Dedifferentiated amniotic fluid mesenchymal stem cell (primary cell): ENCODE results near the gene SLC9A9.

Experiments used
- DNase-seq: peaks from one replicate; pipeline ENCODE4 v3.0.0-alpha.2; 2016; ENCODE audit errors: extremely low spot score

The SLC9A9 gene

DNA sequence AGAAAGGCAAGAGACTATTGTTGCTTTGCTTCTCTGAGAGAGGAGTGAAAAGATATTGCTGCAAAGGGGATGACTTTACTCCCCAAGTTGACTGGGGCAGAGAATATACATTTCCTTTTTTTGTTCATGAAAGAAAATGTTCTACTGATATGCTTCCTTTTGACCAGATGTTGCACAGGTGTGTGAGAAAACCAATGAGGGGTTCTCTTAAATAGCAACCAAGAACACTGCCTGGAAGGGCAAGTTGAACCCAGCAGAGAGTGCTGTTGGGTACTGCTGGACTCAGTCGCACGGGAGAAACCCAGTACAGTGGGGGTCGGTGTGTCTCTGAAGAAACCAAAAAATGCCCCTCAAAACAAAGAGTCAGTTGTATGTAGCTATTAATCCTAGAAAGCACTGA is 627.5 kb downstream of the SLC9A9 start:
- DNase-seq: no peak

DNA sequence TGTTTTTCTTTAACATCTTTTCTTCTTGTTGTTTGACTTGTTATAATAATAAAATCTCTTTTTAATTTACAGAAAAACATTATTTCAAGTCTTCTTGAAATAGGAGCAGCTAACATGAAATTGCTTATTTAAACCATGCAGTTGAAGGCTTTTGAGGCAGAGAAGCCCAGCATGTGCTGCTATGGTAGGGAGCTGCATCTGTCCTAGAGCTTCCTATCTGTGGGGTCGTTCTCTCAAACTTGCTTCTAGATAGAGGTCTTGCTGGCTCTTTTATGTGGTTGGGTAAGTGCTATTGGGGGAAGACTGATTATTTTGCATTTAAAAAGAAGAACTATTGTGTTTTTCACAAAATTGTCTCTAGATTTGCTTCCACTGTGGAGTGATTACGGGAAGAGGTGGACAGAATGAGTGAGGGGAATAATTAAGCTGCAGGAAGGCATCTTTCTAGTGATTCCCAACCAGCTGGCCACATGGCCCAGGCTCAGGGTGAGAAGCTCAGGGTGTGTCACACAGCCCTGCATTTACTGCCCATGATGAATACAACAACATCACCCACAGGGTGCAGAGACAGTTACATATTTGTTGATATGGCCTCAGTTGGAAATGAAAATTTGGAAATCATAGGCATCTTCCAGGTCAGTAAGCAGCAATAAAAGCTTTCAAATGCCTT is 630.0 kb downstream of the SLC9A9 start:
- no peak for DNase-seq

DNA sequence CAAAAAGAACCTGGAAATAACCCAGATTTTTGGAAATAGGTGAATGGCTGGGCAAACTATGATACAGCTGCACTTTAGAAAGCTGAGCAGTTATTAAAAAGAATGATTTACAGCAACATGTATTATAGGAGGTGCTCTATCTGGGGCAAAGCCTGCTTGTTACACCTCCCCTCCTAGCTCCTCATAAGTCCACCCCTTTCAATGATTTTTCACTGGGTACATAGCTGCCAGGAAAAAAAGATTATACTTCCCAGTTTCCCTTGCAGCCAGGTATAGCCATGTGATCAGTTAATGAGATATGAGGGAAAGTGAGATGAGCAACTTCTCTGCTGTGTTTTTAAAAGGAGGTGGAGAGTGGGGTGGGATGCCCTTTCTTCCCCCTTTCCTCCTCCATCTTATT is 631.0 kb downstream of the SLC9A9 start:
- DNase-seq: no peak

DNA sequence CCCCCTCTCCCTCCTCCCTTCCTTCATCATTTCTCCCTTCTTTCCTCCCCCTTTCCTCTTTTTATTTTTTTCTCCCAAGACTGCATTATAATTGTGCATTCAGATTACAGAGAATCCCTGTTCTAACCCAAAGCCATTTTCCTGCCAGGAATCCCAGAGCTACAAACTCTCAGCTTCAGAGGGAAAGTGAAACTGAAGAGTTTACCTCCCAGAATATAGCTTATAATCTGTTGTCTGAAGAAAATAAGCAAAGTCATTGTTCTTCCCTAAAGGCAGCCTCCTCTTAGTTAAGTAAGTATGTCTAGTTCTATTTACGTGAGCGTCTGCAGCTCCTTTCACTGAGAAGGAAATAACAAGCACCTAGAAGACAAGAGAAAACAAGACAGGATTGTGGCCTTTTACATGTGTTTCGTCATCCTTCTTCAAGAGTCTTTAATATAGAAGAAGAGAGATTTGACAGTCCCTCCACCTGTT is 631.5 kb downstream of the SLC9A9 start:
- DNase-seq: no peak
